Measurements from ENCODE around the gene DISC1.

GRCh38 chr1:232057896-232058274 is 431.3 kb downstream of the DISC1 start:
- no peak for TF ChIP-seq CTCF (IDR thresholded peaks at IDR 0.05; ENCODE audit: low read depth, low read length)
- TF ChIP-seq POLR2A (IDR thresholded peaks at IDR 0.05; ENCODE audit: extremely low read depth, insufficient read length) = no peak
- TF ChIP-seq, protein P1, sequence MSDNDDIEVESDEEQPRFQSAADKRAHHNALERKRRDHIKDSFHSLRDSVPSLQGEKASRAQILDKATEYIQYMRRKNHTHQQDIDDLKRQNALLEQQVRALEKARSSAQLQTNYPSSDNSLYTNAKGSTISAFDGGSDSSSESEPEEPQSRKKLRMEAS (IDR thresholded peaks at IDR 0.05; ENCODE audit: low read depth, low read length) = no peak
- TF ChIP-seq MYC (IDR thresholded peaks at IDR 0.05; ENCODE audit: low read depth, low read length) = no peak

All from NB4 (cell line).